GM12873 (cell line): ENCODE data around the gene ACAD11.

Source experiments
- TF ChIP-seq, protein P1 (sequence below): IDR thresholded peaks from 2 replicates; pipeline ENCODE4 v1.5.1; 2012; ENCODE audit warnings: low read depth, mild to moderate bottlenecking, moderate library complexity, low read length, control low read depth; ENCODE audit not compliant: insufficient read depth; ENCODE audit errors: missing control alignments

Gene ACAD11

GRCh38 chr3:132564070-132564465 is 95.5 kb downstream of the ACAD11 start:
- TF ChIP-seq, protein P1, sequence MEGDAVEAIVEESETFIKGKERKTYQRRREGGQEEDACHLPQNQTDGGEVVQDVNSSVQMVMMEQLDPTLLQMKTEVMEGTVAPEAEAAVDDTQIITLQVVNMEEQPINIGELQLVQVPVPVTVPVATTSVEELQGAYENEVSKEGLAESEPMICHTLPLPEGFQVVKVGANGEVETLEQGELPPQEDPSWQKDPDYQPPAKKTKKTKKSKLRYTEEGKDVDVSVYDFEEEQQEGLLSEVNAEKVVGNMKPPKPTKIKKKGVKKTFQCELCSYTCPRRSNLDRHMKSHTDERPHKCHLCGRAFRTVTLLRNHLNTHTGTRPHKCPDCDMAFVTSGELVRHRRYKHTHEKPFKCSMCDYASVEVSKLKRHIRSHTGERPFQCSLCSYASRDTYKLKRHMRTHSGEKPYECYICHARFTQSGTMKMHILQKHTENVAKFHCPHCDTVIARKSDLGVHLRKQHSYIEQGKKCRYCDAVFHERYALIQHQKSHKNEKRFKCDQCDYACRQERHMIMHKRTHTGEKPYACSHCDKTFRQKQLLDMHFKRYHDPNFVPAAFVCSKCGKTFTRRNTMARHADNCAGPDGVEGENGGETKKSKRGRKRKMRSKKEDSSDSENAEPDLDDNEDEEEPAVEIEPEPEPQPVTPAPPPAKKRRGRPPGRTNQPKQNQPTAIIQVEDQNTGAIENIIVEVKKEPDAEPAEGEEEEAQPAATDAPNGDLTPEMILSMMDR = no peak

- TF ChIP-seq, protein P1 = no peak
Observed at GRCh38 chr3:132563420-132564069, 96.1 kb downstream of the ACAD11 start.

DNA sequence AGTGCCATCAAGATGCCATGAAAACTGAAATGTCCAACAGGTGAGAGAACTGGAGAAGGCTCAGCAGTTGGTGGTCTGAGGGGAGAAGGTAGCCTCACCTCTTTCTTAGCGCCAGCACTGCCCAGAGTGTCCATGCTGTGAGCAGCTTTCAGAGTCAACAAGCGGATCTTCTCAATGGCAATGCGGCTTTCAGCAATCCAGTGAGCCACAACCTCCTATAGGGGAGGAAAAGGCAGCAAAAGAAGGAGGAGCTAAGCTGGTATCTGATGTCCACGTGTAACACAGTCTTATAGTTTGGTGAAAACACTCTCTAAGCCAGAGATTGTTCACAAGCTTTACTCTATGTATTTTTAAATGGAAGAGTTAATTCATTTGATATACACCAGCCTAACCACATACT is 98.6 kb downstream of the ACAD11 start:
- TF ChIP-seq, protein P1 = no peak

DNA sequence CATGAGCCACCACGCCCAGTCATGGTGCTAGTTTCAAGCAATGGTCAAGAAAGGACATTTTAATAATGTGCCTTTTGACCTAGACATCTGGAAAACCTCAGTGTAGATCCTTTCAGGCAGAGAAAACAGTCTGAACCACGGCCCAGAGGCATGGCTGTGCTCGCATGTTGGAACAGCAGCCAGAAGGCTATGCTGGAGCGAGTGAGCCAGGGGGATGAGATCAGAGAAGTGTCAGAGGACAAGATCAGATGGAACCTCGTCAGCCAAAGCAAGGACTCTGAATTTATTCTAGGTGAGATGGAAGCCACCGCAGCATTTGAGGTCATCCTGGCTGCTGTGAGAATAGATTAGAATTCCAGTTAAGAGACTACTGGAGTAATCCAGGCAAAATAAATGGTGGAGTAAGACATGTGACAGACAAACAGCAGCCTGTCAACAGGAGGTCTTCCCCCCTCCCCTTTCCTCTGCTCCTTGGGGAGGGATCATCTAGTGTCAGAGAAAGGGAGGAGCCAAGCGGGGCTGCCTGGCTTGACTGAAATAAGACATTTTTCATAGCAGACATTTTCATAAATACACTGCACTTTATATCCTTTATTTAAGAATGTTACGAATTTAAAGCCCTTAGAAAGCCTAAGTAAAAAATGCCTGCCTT is 103.0 kb downstream of the ACAD11 start:
- TF ChIP-seq, protein P1 = no peak

DNA sequence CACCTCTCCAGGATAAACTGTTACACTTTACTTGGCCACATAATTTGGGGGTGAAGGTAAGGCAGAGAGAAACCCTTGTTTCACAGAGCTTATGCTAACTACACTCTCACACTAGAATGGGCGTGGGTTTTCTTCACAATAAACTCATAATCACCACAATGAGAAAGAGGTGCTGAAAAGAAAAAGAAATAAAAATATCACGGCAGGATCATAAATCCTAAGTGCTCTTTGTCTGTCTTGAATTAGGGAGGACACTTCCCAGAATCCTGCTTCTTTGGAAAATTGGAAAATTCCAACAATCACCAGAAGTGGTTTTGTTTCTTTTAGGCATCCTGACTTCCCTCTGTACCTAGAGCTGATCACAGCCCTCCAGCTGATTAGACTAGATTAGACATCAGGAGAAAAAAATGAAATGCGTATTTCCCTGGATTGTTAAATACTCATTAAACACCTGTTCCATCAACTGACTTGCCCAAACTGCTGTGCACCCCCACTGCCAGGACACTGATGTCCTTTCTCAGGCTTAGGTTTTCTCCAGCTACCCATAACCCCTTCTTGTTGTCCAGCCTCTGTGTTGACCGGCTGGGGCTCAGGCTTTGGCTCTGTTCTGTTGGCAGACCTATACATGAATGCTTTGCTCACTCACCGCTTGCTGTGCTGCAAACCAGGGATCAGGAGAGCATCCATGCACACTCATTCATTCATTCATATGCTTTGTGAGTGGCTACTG is 104.1 kb downstream of the ACAD11 start:
- TF ChIP-seq, protein P1 = no peak

DNA sequence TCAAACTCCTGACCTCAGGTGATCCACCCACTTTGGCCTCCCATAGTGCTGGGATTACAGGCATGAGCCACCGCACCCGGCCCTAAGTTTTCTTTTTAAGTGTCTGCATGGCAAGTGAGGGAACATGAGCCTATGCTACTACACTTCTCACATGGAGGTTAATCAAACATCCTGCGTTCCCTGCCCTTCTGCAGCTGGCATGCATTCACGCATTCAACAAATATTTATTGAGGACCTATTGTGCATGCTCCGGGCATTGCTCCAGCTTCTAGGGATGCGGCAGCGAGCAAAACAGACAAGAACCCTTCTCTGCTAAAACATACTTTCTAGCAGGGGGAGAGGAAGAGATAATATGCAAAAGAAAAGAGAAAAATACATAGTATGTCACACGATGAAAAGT is 105.2 kb downstream of the ACAD11 start:
- TF ChIP-seq, protein P1 = no peak

DNA sequence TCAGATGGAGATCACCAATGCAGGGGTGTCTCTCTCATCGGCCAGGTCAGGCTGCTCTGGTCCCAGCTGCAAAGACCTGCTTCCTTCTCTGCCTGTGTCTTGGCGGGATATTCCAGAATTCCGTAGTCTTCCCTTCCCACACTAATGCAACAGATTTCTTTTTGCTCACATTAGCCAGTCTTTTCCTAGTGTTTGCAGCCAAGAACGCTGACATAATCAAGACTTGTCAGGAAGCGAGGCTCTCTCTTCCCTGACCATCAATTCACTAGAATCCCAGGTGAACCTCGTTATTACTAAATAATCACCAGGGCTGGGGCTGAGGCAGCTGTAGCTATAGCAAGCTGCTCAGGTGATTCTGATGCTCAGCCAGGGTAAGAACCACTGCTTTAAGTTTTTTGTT is 105.8 kb downstream of the ACAD11 start:
- TF ChIP-seq, protein P1 = no peak
